HepG2 (cell line): ENCODE data around the gene EIF4E1B. TPM values are rescaled to one million over a fixed set of nuclear protein-coding genes. Genes with fewer than 3 reads are reported as not detected.

Experiments used
- ATF1 ChIP-seq: IDR thresholded peaks from 2 replicates; pipeline ENCODE4 v1.6.1; 2016; ENCODE audit warnings: mild to moderate bottlenecking, control low read depth
- CENPX ChIP-seq: sonication (generic); formaldehyde crosslinking; IDR thresholded peaks from 2 replicates; pipeline ENCODE4 v1.9.0; 2021; ENCODE audit warnings: mild to moderate bottlenecking, missing genetic modification reagents, moderate library complexity
- CHD4 ChIP-seq: fragments of 200-600 bp; sonication (generic); IDR thresholded peaks from 2 replicates; pipeline ENCODE4 v1.7.0; 2017; ENCODE audit warnings: mild to moderate bottlenecking, low read length, borderline replicate concordance
- ELF3 ChIP-seq: IDR thresholded peaks from 2 replicates; pipeline ENCODE4 v1.6.1; 2016; ENCODE audit warnings: missing genetic modification reagents, missing compliant biosample characterization
- EP300 ChIP-seq, 3 experiments: sonication (generic) in 1 of 3; formaldehyde crosslinking in 1 of 3; IDR thresholded peaks; 2 replicates each; pipeline versions ENCODE4 v1.5.1 to v1.6.1; 2011 to 2020; ENCODE audit warnings: low read depth in 2 of 3, low read length in 2 of 3, borderline replicate concordance in 1 of 3, improper control_type of control experiment in 1 of 3, mild to moderate bottlenecking in 1 of 3, missing genetic modification reagents in 1 of 3, moderate library complexity in 1 of 3
- FOXA1 ChIP-seq, 2 experiments: fragments of 450-650 bp in 1 of 2; sonication (generic) in 1 of 2; formaldehyde crosslinking in 1 of 2; IDR thresholded peaks; 2 replicates each; pipeline versions ENCODE4 v1.4.0 to v1.6.1; 2016 to 2020; ENCODE audit warnings: missing genetic modification reagents in 1 of 2
- FOXK2 ChIP-seq: fragments of 450-650 bp; IDR thresholded peaks from 2 replicates; pipeline ENCODE4 v1.6.1; 2016
- GTF2F1 ChIP-seq: fragments of 150-350 bp; IDR thresholded peaks from 2 replicates; pipeline ENCODE4 v1.6.1; 2014; ENCODE audit warnings: low read length
- HDAC1 ChIP-seq: sonication (generic); formaldehyde crosslinking; IDR thresholded peaks from 2 replicates; pipeline ENCODE4 v1.5.1; 2020; ENCODE audit warnings: mild to moderate bottlenecking, missing genetic modification reagents
- HOXA3 ChIP-seq: sonication (generic); formaldehyde crosslinking; IDR thresholded peaks from 2 replicates; pipeline ENCODE4 v1.5.0; 2020; ENCODE audit warnings: missing genetic modification reagents
- MAFK ChIP-seq, 2 experiments: IDR thresholded peaks in 1 of 2; conservative IDR thresholded peaks in 1 of 2; 2 replicates each; pipeline ENCODE4 v1.6.1; 2011; ENCODE audit warnings: improper control_type of control experiment in 2 of 2, low read length in 2 of 2
- MAZ ChIP-seq, 2 experiments: sonication (generic) in 1 of 2; formaldehyde crosslinking in 1 of 2; IDR thresholded peaks; 2 replicates each; pipeline versions ENCODE4 v1.5.0 to v1.6.1; 2012 to 2020; ENCODE audit warnings: low read depth in 2 of 2, mild to moderate bottlenecking in 2 of 2, borderline replicate concordance in 1 of 2, improper control_type of control experiment in 1 of 2, low read length in 1 of 2, missing genetic modification reagents in 1 of 2, moderate library complexity in 1 of 2
- MXD4 ChIP-seq: IDR thresholded peaks from 2 replicates; pipeline ENCODE4 v1.6.1; 2016; ENCODE audit warnings: mild to moderate bottlenecking, missing biosample characterization, missing genetic modification reagents
- NCOA5 ChIP-seq: sonication (generic); formaldehyde crosslinking; IDR thresholded peaks from 2 replicates; pipeline ENCODE4 v1.4.0; 2020; ENCODE audit warnings: missing genetic modification reagents
- NFE2L2 ChIP-seq: fragments of 150-350 bp; IDR thresholded peaks from 2 replicates; pipeline ENCODE4 v1.6.1; 2014; ENCODE audit warnings: low read length
- NFYB ChIP-seq: sonication (generic); formaldehyde crosslinking; IDR thresholded peaks from 2 replicates; pipeline ENCODE4 v1.4.0; 2020; ENCODE audit warnings: missing genetic modification reagents
- PHF8 ChIP-seq: sonication (generic); formaldehyde crosslinking; IDR thresholded peaks from 2 replicates; pipeline ENCODE4 v1.5.0; 2020; ENCODE audit warnings: missing genetic modification reagents
- RAD51 ChIP-seq: fragments of 450-650 bp; IDR thresholded peaks from 2 replicates; pipeline ENCODE4 v1.6.1; 2016; ENCODE audit warnings: borderline replicate concordance
- RELA ChIP-seq: sonication (generic); formaldehyde crosslinking; IDR thresholded peaks from 2 replicates; pipeline ENCODE4 v1.4.0; 2020; ENCODE audit warnings: missing genetic modification reagents
- SNAPC2 ChIP-seq: sonication (generic); formaldehyde crosslinking; IDR thresholded peaks from 2 replicates; pipeline ENCODE4 v1.8.1; 2022; ENCODE audit warnings: mild to moderate bottlenecking, missing genetic modification reagents
- SOX5 ChIP-seq: IDR thresholded peaks from 2 replicates; pipeline ENCODE4 v1.6.1; 2016; ENCODE audit warnings: borderline replicate concordance
- SP5 ChIP-seq: IDR thresholded peaks from 2 replicates; pipeline ENCODE4 v1.6.1; 2016; ENCODE audit warnings: low read depth, borderline replicate concordance
- ZBED4 ChIP-seq: sonication (generic); formaldehyde crosslinking; IDR thresholded peaks from 2 replicates; pipeline ENCODE4 v1.4.0; 2020; ENCODE audit warnings: missing genetic modification reagents, borderline replicate concordance
- ZBTB21 ChIP-seq: sonication (generic); formaldehyde crosslinking; IDR thresholded peaks from 2 replicates; pipeline ENCODE4 v1.4.0; 2020; ENCODE audit warnings: missing genetic modification reagents
- ZFP1 ChIP-seq: IDR thresholded peaks from 2 replicates; pipeline ENCODE4 v1.6.1; 2016
- ZNF253 ChIP-seq: sonication (generic); formaldehyde crosslinking; IDR thresholded peaks from 2 replicates; pipeline ENCODE4 v1.8.0; 2022; ENCODE audit warnings: mild to moderate bottlenecking, missing genetic modification reagents, borderline replicate concordance
- ZNF468 ChIP-seq: sonication (generic); formaldehyde crosslinking; IDR thresholded peaks from 2 replicates; pipeline ENCODE4 v1.8.0; 2022; ENCODE audit warnings: mild to moderate bottlenecking, moderate library complexity, missing genetic modification reagents
- ZNF549 ChIP-seq: sonication (generic); formaldehyde crosslinking; IDR thresholded peaks from 2 replicates; pipeline ENCODE4 v1.5.0; 2020; ENCODE audit warnings: missing genetic modification reagents
- ZNF605 ChIP-seq: sonication (generic); formaldehyde crosslinking; IDR thresholded peaks from 2 replicates; pipeline ENCODE4 v1.8.0; 2022; ENCODE audit warnings: mild to moderate bottlenecking, missing genetic modification reagents
- ZNF614 ChIP-seq: IDR thresholded peaks from 2 replicates; pipeline ENCODE4 v1.6.1; 2018; ENCODE audit warnings: missing biosample characterization, missing genetic modification reagents, inconsistent platforms, borderline replicate concordance
- ZNF619 ChIP-seq: sonication (generic); formaldehyde crosslinking; IDR thresholded peaks from 2 replicates; pipeline ENCODE4 v1.4.0; 2020; ENCODE audit warnings: mild to moderate bottlenecking, missing genetic modification reagents
- ZNF878 ChIP-seq: sonication (generic); formaldehyde crosslinking; IDR thresholded peaks from 2 replicates; pipeline ENCODE4 v1.8.1; 2023; ENCODE audit warnings: mild to moderate bottlenecking, missing genetic modification reagents, moderate library complexity
- polyA plus RNA-seq, 8 experiments: library from polyadenylated mRNA; depleted of rRNA in 3 of 8; stranded (reverse) in 7 of 8; unstranded in 1 of 8; fragments of >200 nt; fragmentation: Illumina TruSeq in 4 of 8; extraction: Trizol in 4 of 8; gene quantifications; 2 replicates each; pipeline versions ENCODE4 v1.2.1 to v1.2.3, GENCODE V29; 2011 to 2016; ENCODE audit warnings: low read depth in 4 of 8, missing spikeins in 1 of 8, mixed read lengths in 1 of 8; ENCODE audit not compliant: insufficient read depth in 1 of 8
- total RNA-seq, 5 experiments: library from RNA; depleted of rRNA; stranded (reverse); fragments of >200 nt; fragmentation: Illumina TruSeq; extraction: Trizol; gene quantifications; 2 replicates each; pipeline ENCODE4 v1.2.3, GENCODE V29; 2016; ENCODE audit warnings: low read depth in 1 of 5

The EIF4E1B gene
- total and polyA plus RNA-seq, 2 of the 13 experiments (the other 11 are each of a cell fraction or from before 2014, with no cell fraction given): not detected

GRCh38 chr5:176611435-176611834 is 19.0 kb upstream of the EIF4E1B start (continued):
- TF ChIP-seq FOXK2: no peak
- no peak for TF ChIP-seq NFYB (CRISPR knock-in tag)
- TF ChIP-seq ZNF619 (CRISPR knock-in tag): no peak
- TF ChIP-seq MXD4 (CRISPR knock-in tag): peak; percentile 76; the same call in 1 of the 2 replicates
- TF ChIP-seq RAD51: no peak
- TF ChIP-seq NCOA5 (CRISPR knock-in tag): no peak
- TF ChIP-seq ZNF468 (CRISPR knock-in tag): no peak
- TF ChIP-seq NFE2L2: no peak
- no peak for TF ChIP-seq GTF2F1
- 0 out of 2 replicates have a peak, but pooled peaks have one; percentile 40 for TF ChIP-seq ZNF253
- peak; percentile 40; the same call in 1 of the 2 replicates for TF ChIP-seq ZNF605
- TF ChIP-seq ZNF614: peak; percentile 40; the same call in 1 of the 2 replicates
- TF ChIP-seq EP300 (IDR thresholded peaks at IDR 0.05; ENCODE audit: low read depth in 2 of 2, low read length in 2 of 2): no peak
- no peak for TF ChIP-seq EP300 (CRISPR knock-in tag; IDR thresholded peaks at IDR 0.05; ENCODE audit: borderline replicate concordance)
- TF ChIP-seq ZFP1 (CRISPR knock-in tag): no peak
- TF ChIP-seq MAZ (IDR thresholded peaks at IDR 0.05; ENCODE audit: borderline replicate concordance, low read depth, low read length): no peak
- no peak for TF ChIP-seq MAZ (CRISPR knock-in tag; IDR thresholded peaks at IDR 0.05; ENCODE audit: low read depth)
- TF ChIP-seq PHF8 (CRISPR knock-in tag): no peak
- TF ChIP-seq SP5 (CRISPR knock-in tag): no peak
- no peak for TF ChIP-seq CENPX (CRISPR knock-in tag)
- 0 out of 2 replicates have a peak, but pooled peaks have one; percentile 25 for TF ChIP-seq ZBTB21 (CRISPR knock-in tag)
- TF ChIP-seq ELF3 (CRISPR knock-in tag): peak; percentile 83
- peak; percentile 32; the same call in 1 of the 2 replicates for TF ChIP-seq HOXA3
- no peak for TF ChIP-seq ZNF549 (CRISPR knock-in tag)
- no peak for TF ChIP-seq MAFK (conservative IDR thresholded peaks at IDR 0.05 in 1 of 2, IDR thresholded peaks at IDR 0.05 in 1 of 2; ENCODE audit: low read length in 2 of 2)
- no peak for TF ChIP-seq SOX5 (CRISPR knock-in tag)
- no peak for TF ChIP-seq HDAC1 (CRISPR knock-in tag)
- TF ChIP-seq ZNF878: no peak
- no peak for TF ChIP-seq RELA
- no peak for TF ChIP-seq CHD4
- no peak for TF ChIP-seq SNAPC2 (CRISPR knock-in tag)
- no peak for TF ChIP-seq ATF1
- peak; percentile 62; the same call in 1 of the 2 replicates for TF ChIP-seq ZBED4
- TF ChIP-seq FOXA1 (IDR thresholded peaks at IDR 0.05): no peak
- TF ChIP-seq FOXA1 (CRISPR knock-in tag; IDR thresholded peaks at IDR 0.05): no peak
